ENCODE results near the gene PLEK. TPM values are rescaled to one million over a fixed set of nuclear protein-coding genes. Genes with fewer than 3 reads are reported as not detected.

Gene PLEK
- polyA plus RNA-seq, 1 of the 3 experiments (the other 2 are of a cell fraction): 0.02 TPM

DNA sequence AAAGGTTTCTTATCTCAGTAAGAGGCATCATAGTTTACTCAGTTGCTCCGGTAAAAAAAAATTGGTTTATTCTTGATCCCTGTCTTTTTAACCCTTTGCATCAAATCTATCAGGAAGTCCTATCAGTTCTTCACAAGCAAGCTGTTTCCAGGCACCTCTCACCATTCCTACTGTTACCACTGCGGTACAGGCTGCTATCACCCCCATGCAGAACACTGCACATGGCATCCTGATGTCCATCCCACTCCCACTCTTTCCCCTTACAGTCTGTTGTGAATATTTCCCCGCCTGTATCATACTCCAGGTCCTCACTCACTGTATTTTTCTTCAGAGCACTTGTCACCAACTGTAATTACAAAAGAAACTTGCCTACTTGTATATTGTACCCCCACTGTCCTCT, 40.0 kb upstream of the PLEK start:
- DNase-seq: no peak
- Histone ChIP-seq H3F3A (replicated peaks; ENCODE audit: insufficient read depth) (peaks cover 4% of the 10 kb centered on the region), H3K79me2 (ENCODE audit: insufficient read depth) (peaks cover 3% of the 10 kb centered on the region), H4K20me1 (ENCODE audit: insufficient read depth) (no peaks in the 10 kb centered on the region), H3K9me3 (no peaks in the 10 kb centered on the region), H2AFZ (ENCODE audit: low read depth) (no peak overlapping the region), H3K9ac (no peak overlapping the region), H3K4me3 (ENCODE audit: low read depth in 2 of 2, low read length in 1 of 2) (no peak overlapping the region), H3K9me2 (no peaks in the 10 kb centered on the region), H3K4me2 (no peak overlapping the region), H3K4me1 (ENCODE audit: control insufficient read depth in 1 of 2, insufficient read depth in 2 of 2, low read depth in 1 of 2, low read length in 1 of 2) (peaks cover 0 to 4% of the 10 kb centered on the region in 2 experiments; a peak in 1 of 4 replicates), H3K36me3 (replicated peaks in 1 of 2; ENCODE audit: control insufficient read depth in 1 of 2, insufficient read depth in 2 of 2, low read length in 1 of 2) (no peaks in the 10 kb centered on the region), H3K27me3 (ENCODE audit: insufficient read depth) (no peaks in the 10 kb centered on the region), H3K27ac (ENCODE audit: low read depth in 2 of 2, low read length in 1 of 2) (no peak overlapping the region)
- CTCF ChIA-PET: interaction anchor here (0.8 to 1.6 kb wide), 2 partner anchors 117 to 138 kb away, joined by 3 to 5 read pairs; no protein-coding TSS in a partner anchor
- POLR2A ChIA-PET: no interaction called here
- 68% methylated on average over 3 of the region's 3 CpGs for WGBS (ENCODE audit: low lambda C conversion rate)
- TF ChIP-seq NFIC (IDR thresholded peaks at IDR 0.05; ENCODE audit: borderline replicate concordance) (no peak), EZH2phosphoT487 (IDR thresholded peaks at IDR 0.05; ENCODE audit: borderline replicate concordance, low read depth) (no peak), GABPA (IDR thresholded peaks at IDR 0.05; ENCODE audit: low read depth) (no peak)
- TF ChIP-seq, protein P1, sequence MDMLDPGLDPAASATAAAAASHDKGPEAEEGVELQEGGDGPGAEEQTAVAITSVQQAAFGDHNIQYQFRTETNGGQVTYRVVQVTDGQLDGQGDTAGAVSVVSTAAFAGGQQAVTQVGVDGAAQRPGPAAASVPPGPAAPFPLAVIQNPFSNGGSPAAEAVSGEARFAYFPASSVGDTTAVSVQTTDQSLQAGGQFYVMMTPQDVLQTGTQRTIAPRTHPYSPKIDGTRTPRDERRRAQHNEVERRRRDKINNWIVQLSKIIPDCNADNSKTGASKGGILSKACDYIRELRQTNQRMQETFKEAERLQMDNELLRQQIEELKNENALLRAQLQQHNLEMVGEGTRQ (IDR thresholded peaks at IDR 0.05; ENCODE audit: borderline replicate concordance, low read depth, low read length): no peak

- no peak overlapping the region for H3K27ac ChIP-seq (ENCODE audit: low read depth in 2 of 2, low read length in 1 of 2)
- H3F3A ChIP-seq (replicated peaks; ENCODE audit: insufficient read depth): no peaks in the 10 kb centered on the region
- H3K4me1 ChIP-seq (ENCODE audit: control insufficient read depth in 1 of 2, insufficient read depth in 2 of 2, low read depth in 1 of 2, low read length in 1 of 2): no peaks in the 10 kb centered on the region
- H3K36me3 ChIP-seq (replicated peaks in 1 of 2; ENCODE audit: control insufficient read depth in 1 of 2, insufficient read depth in 2 of 2, low read length in 1 of 2): no peaks in the 10 kb centered on the region
- H2AFZ ChIP-seq (ENCODE audit: low read depth): no peak overlapping the region
- 50% methylated on average over 5 of the region's 5 CpGs for WGBS (ENCODE audit: low lambda C conversion rate)
- POLR2A ChIA-PET: no interaction called here
- no peak overlapping the region for H3K9ac ChIP-seq
- no peaks in the 10 kb centered on the region for H3K9me2 ChIP-seq
- no peak overlapping the region for H3K4me3 ChIP-seq (ENCODE audit: low read depth in 2 of 2, low read length in 1 of 2)
- TF ChIP-seq YY1 (IDR thresholded peaks at IDR 0.05; ENCODE audit: low read depth) (no peak), RXRA (IDR thresholded peaks at IDR 0.05; ENCODE audit: borderline replicate concordance, low read depth) (no peak), POLR2AphosphoS5 (IDR thresholded peaks at IDR 0.05; ENCODE audit: low read depth, low read length) (no peak), RAD21 (IDR thresholded peaks at IDR 0.05; ENCODE audit: low read length) (no peak), SIN3A (IDR thresholded peaks at IDR 0.05; ENCODE audit: borderline replicate concordance, low read depth, low read length) (no peak), SMC3 (IDR thresholded peaks at IDR 0.05; ENCODE audit: low read depth, low read length) (no peak), NRF1 (IDR thresholded peaks at IDR 0.05; ENCODE audit: low read depth, low read length) (no peak), ZBTB33 (IDR thresholded peaks at IDR 0.05; ENCODE audit: borderline replicate concordance, low read depth) (no peak)
- CTCF ChIA-PET: no interaction called here
- H3K9me3 ChIP-seq: no peaks in the 10 kb centered on the region
- no peaks in the 10 kb centered on the region for H4K20me1 ChIP-seq (ENCODE audit: insufficient read depth)
- no peak overlapping the region for H3K4me2 ChIP-seq
- no peaks in the 10 kb centered on the region for H3K27me3 ChIP-seq (ENCODE audit: insufficient read depth)
- no peaks in the 10 kb centered on the region for H3K79me2 ChIP-seq (ENCODE audit: insufficient read depth)
- DNase-seq: no peak
Measured at GRCh38 chr2:68328901-68329300, 36.2 kb upstream of the PLEK start.

Measured in SK-N-SH (cell line).